Neural cell (in vitro differentiated cells): ENCODE measurements around the gene SLCO4A1. TPM values are rescaled to one million over a fixed set of nuclear protein-coding genes. Genes with fewer than 3 reads are reported as not detected.

Experiments used
- H2AFZ ChIP-seq: fragments of 200-600, 300-800 bp; sonication (generic), shearing (Covaris generic); 2 replicates; pipeline ENCODE4 v1.6.0; 2014; ENCODE audit warnings: low read depth, mild to moderate bottlenecking, antibody characterized with exemption, low read length, moderate library complexity
- H3F3A ChIP-seq: fragments of 200-600 bp; shearing (Covaris generic); 2 replicates; pipeline ENCODE4 v1.6.1; 2016; ENCODE audit warnings: mild to moderate bottlenecking, moderate library complexity, mixed read lengths, antibody characterized with exemption, low read length; ENCODE audit not compliant: insufficient read depth, poor library complexity, severe bottlenecking
- H3K27ac ChIP-seq: fragments of 200-600, 300-800 bp; sonication (generic), shearing (Covaris generic); 2 replicates; pipeline ENCODE4 v1.5.1; 2014; ENCODE audit warnings: mild to moderate bottlenecking, low read length, moderate library complexity
- H3K27me3 ChIP-seq: fragments of 300-800, 200-600 bp; sonication (generic), shearing (Covaris generic); 2 replicates; pipeline ENCODE4 v1.6.0; 2014; ENCODE audit warnings: mild to moderate bottlenecking, low read depth, low read length, moderate library complexity; ENCODE audit not compliant: insufficient read depth
- H3K36me3 ChIP-seq: fragments of 300-800, 200-600 bp; sonication (generic), shearing (Covaris generic); 2 replicates; pipeline ENCODE4 v1.5.1; 2014; ENCODE audit warnings: mild to moderate bottlenecking, antibody characterized with exemption, low read length, moderate library complexity; ENCODE audit not compliant: insufficient read depth
- H3K4me2 ChIP-seq: fragments of 300-800, 200-600 bp; sonication (generic), shearing (Covaris generic); 2 replicates; pipeline ENCODE4 v1.6.0; 2014; ENCODE audit warnings: mild to moderate bottlenecking, low read length
- H3K4me3 ChIP-seq: fragments of 300-800, 200-600 bp; sonication (generic), shearing (Covaris generic); 2 replicates; pipeline ENCODE4 v1.5.1; 2014; ENCODE audit warnings: mild to moderate bottlenecking, low read length, moderate library complexity
- H3K79me2 ChIP-seq: fragments of 200-600 bp; shearing (Covaris generic); replicated peaks from 2 replicates; pipeline ENCODE4 v1.6.0; 2014; ENCODE audit warnings: mild to moderate bottlenecking, low read length, moderate library complexity; ENCODE audit not compliant: insufficient read depth
- H3K9ac ChIP-seq: fragments of 300-800, 200-600 bp; sonication (generic), shearing (Covaris generic); 2 replicates; pipeline ENCODE4 v1.6.1; 2016; ENCODE audit warnings: mild to moderate bottlenecking, low read length, mixed read lengths
- H3K9me2 ChIP-seq: fragments of 200-600 bp; shearing (Covaris generic); 2 replicates; pipeline ENCODE4 v1.6.1; 2016; ENCODE audit warnings: mild to moderate bottlenecking, low read length, mixed read lengths; ENCODE audit not compliant: insufficient read depth
- H3K9me3 ChIP-seq: fragments of 200-600, 300-800 bp; sonication (generic), shearing (Covaris generic); 2 replicates; pipeline ENCODE4 v1.6.1; 2016; ENCODE audit warnings: mild to moderate bottlenecking, mixed run types, low read length, moderate library complexity, mixed read lengths
- H4K20me1 ChIP-seq: fragments of 200-600 bp; shearing (Covaris generic); 2 replicates; pipeline ENCODE4 v1.6.1; 2016; ENCODE audit warnings: mild to moderate bottlenecking, mixed run types; ENCODE audit not compliant: insufficient read depth
- EP300 ChIP-seq: fragments of 450-650 bp; conservative IDR thresholded peaks from 2 replicates; pipeline ENCODE4 v1.6.1; 2014; ENCODE audit warnings: antibody characterized with exemption, mild to moderate bottlenecking, moderate library complexity; ENCODE audit not compliant: poor library complexity, severe bottlenecking
- EZH2 ChIP-seq: fragments of 200-600, 300-800 bp; shearing (Covaris generic), sonication (generic); IDR thresholded peaks from 2 replicates; pipeline ENCODE4 v1.6.1; 2014; ENCODE audit warnings: antibody characterized with exemption, low read length, borderline replicate concordance, mild to moderate bottlenecking; ENCODE audit not compliant: insufficient read depth, poor library complexity, severe bottlenecking
- MXI1 ChIP-seq: fragments of 450-650 bp; conservative IDR thresholded peaks from 2 replicates; pipeline ENCODE4 v1.6.1; 2014; ENCODE audit warnings: antibody characterized with exemption, mild to moderate bottlenecking; ENCODE audit not compliant: poor library complexity, severe bottlenecking
- POLR2AphosphoS5 ChIP-seq: IDR thresholded peaks from 2 replicates; pipeline ENCODE4 v1.6.1; 2012
- RAD21 ChIP-seq: fragments of 450-650 bp; conservative IDR thresholded peaks from 2 replicates; pipeline ENCODE4 v1.6.1; 2014; ENCODE audit warnings: antibody characterized with exemption, mild to moderate bottlenecking, moderate library complexity
- SMC3 ChIP-seq: fragments of 450-650 bp; conservative IDR thresholded peaks from 2 replicates; pipeline ENCODE4 v1.6.1; 2014; ENCODE audit warnings: antibody characterized with exemption, mild to moderate bottlenecking, moderate library complexity; ENCODE audit not compliant: poor library complexity
- TAF1 ChIP-seq: IDR thresholded peaks from 2 replicates; pipeline ENCODE4 v1.6.1; 2012; ENCODE audit warnings: low read depth
- polyA plus RNA-seq: library from polyadenylated mRNA; depleted of rRNA; stranded (reverse); fragments of >200 nt; gene quantifications from 2 replicates; pipeline ENCODE4 v1.2.3, GENCODE V29; 2014
- TF ChIP-seq, protein P1 (sequence below): fragments of 450-650 bp; IDR thresholded peaks from 2 replicates; pipeline ENCODE4 v1.5.1; 2014; ENCODE audit warnings: antibody characterized with exemption, mild to moderate bottlenecking, moderate library complexity; ENCODE audit not compliant: poor library complexity, severe bottlenecking
- TF ChIP-seq, protein P2 (sequence below): IDR thresholded peaks from 2 replicates; pipeline ENCODE4 v1.6.1; 2012; ENCODE audit warnings: borderline replicate concordance

The SLCO4A1 gene
- polyA plus RNA-seq, 1 donor from 2014 or later: 3.5 TPM

DNA sequence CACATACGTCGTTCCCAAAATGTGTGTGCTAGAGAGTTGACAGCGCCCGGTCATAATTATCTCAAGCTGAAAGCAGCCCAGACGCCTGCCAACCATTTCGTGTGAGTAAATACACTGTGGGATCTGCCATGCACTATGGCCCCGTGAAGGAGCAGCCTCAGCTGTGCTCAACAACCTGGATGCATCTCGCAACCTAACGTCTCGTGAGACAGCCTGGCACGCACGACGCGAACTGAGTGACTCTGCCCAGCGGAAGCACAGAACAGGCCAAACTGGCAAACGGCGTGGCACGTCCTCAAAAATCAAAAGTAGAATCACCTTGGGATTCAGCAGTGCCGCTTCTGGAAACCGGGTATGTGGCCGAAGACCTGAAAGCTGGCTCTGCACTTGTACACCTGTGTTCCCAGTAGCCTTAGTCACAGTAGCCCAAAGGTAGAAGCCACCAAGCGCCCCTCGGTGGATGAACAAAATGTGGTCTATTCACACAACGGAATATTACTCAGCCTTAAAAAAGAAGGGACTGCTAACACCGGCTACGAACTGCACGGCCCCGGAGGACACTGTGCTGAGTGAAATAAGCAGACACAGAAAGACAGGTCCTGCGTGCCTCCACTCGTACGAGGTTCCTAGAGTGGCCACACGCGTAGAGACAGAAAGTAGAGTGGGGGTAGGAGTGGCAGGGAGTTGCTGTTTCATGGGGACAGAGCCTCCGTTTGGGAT, 27.2 kb upstream of the SLCO4A1 start:
- H3F3A ChIP-seq: no peaks in the 10 kb centered on the region
- H3K36me3 ChIP-seq: no peaks in the 10 kb centered on the region
- no peaks in the 10 kb centered on the region for H4K20me1 ChIP-seq
- H3K9me2 ChIP-seq: no peaks in the 10 kb centered on the region
- no peak overlapping the region for H3K4me3 ChIP-seq
- H3K27me3 ChIP-seq: no peaks in the 10 kb centered on the region
- H3K9me3 ChIP-seq: no peaks in the 10 kb centered on the region
- H2AFZ ChIP-seq: no peak overlapping the region
- H3K79me2 ChIP-seq: no peaks in the 10 kb centered on the region
- no peak overlapping the region for H3K4me2 ChIP-seq
- no peak for TF ChIP-seq EP300
- TF ChIP-seq, protein P1, sequence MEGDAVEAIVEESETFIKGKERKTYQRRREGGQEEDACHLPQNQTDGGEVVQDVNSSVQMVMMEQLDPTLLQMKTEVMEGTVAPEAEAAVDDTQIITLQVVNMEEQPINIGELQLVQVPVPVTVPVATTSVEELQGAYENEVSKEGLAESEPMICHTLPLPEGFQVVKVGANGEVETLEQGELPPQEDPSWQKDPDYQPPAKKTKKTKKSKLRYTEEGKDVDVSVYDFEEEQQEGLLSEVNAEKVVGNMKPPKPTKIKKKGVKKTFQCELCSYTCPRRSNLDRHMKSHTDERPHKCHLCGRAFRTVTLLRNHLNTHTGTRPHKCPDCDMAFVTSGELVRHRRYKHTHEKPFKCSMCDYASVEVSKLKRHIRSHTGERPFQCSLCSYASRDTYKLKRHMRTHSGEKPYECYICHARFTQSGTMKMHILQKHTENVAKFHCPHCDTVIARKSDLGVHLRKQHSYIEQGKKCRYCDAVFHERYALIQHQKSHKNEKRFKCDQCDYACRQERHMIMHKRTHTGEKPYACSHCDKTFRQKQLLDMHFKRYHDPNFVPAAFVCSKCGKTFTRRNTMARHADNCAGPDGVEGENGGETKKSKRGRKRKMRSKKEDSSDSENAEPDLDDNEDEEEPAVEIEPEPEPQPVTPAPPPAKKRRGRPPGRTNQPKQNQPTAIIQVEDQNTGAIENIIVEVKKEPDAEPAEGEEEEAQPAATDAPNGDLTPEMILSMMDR: no peak
- TF ChIP-seq RAD21: no peak
- no peak for TF ChIP-seq EZH2
- TF ChIP-seq, protein P2, sequence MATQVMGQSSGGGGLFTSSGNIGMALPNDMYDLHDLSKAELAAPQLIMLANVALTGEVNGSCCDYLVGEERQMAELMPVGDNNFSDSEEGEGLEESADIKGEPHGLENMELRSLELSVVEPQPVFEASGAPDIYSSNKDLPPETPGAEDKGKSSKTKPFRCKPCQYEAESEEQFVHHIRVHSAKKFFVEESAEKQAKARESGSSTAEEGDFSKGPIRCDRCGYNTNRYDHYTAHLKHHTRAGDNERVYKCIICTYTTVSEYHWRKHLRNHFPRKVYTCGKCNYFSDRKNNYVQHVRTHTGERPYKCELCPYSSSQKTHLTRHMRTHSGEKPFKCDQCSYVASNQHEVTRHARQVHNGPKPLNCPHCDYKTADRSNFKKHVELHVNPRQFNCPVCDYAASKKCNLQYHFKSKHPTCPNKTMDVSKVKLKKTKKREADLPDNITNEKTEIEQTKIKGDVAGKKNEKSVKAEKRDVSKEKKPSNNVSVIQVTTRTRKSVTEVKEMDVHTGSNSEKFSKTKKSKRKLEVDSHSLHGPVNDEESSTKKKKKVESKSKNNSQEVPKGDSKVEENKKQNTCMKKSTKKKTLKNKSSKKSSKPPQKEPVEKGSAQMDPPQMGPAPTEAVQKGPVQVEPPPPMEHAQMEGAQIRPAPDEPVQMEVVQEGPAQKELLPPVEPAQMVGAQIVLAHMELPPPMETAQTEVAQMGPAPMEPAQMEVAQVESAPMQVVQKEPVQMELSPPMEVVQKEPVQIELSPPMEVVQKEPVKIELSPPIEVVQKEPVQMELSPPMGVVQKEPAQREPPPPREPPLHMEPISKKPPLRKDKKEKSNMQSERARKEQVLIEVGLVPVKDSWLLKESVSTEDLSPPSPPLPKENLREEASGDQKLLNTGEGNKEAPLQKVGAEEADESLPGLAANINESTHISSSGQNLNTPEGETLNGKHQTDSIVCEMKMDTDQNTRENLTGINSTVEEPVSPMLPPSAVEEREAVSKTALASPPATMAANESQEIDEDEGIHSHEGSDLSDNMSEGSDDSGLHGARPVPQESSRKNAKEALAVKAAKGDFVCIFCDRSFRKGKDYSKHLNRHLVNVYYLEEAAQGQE: no peak
- TF ChIP-seq POLR2AphosphoS5: no peak
- no peak for TF ChIP-seq SMC3
- TF ChIP-seq TAF1: no peak
- no peak for TF ChIP-seq MXI1
- H3K27ac ChIP-seq: no peak overlapping the region
- H3K9ac ChIP-seq: no peak overlapping the region

DNA sequence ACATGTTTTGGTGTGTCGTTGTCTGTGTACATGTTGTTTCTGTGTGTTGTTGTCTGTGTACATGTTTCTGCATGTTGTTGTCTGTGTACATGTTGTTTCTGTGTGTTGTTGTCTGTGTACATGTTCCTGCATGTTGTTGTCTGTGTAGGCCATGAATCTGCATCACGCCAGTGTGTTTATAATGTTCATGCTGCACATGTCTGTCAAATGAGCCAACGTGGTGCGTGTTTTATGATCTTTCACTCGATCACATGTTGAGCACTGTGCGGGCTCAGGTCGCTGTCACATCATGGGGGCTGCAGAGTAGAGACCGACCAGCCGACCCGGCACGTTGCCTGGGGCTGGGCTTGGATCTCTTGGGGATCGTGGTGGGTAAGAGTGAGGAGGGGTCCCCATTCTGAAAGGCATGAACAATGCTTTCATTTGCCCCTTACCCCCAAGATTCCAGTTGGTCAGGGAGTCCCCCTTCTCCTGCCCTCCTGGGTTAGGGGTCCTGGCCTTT, 26.5 kb upstream of the SLCO4A1 start:
- Histone ChIP-seq H3K79me2 (no peaks in the 10 kb centered on the region), H3K4me2 (no peak overlapping the region), H2AFZ (no peak overlapping the region), H3K36me3 (no peaks in the 10 kb centered on the region), H3K27me3 (no peaks in the 10 kb centered on the region), H3K27ac (no peak overlapping the region), H3K9ac (no peak overlapping the region), H3F3A (no peaks in the 10 kb centered on the region), H3K9me3 (no peaks in the 10 kb centered on the region), H3K9me2 (no peaks in the 10 kb centered on the region), H4K20me1 (no peaks in the 10 kb centered on the region), H3K4me3 (no peak overlapping the region)
- TF ChIP-seq RAD21: no peak
- no peak for TF ChIP-seq EZH2
- TF ChIP-seq, protein P1: no peak
- no peak for TF ChIP-seq MXI1
- no peak for TF ChIP-seq TAF1
- no peak for TF ChIP-seq POLR2AphosphoS5
- no peak for TF ChIP-seq SMC3
- TF ChIP-seq, protein P2: no peak
- TF ChIP-seq EP300: no peak
